Rectal smooth muscle tissue (tissue), 1 donor: ENCODE results near the gene PLP1.
"Not testable (repeated sequence)": the region's sequence is repeated elsewhere in the genome, so short reads cannot be mapped to it uniquely, and the experiment has no call there.

Experiments used
- H3K27ac ChIP-seq: one replicate; pipeline ENCODE4 v1.7.0; 2013; ENCODE audit warnings: low read depth, low read length, inconsistent platforms
- H3K27me3 ChIP-seq: one replicate; pipeline ENCODE4 v1.7.0; 2013; ENCODE audit warnings: low read length; ENCODE audit not compliant: control insufficient read depth, insufficient read depth
- H3K36me3 ChIP-seq: one replicate; pipeline ENCODE4 v1.7.0; 2013; ENCODE audit warnings: low read length; ENCODE audit not compliant: control insufficient read depth, insufficient read depth
- H3K4me1 ChIP-seq: one replicate; pipeline ENCODE4 v1.7.0; 2013; ENCODE audit warnings: low read length; ENCODE audit not compliant: control insufficient read depth, insufficient read depth
- H3K4me3 ChIP-seq: one replicate; pipeline ENCODE4 v1.7.0; 2013; ENCODE audit warnings: low read length
- H3K9ac ChIP-seq: one replicate; pipeline ENCODE4 v1.7.0; 2013; ENCODE audit warnings: low read length

The PLP1 gene

DNA sequence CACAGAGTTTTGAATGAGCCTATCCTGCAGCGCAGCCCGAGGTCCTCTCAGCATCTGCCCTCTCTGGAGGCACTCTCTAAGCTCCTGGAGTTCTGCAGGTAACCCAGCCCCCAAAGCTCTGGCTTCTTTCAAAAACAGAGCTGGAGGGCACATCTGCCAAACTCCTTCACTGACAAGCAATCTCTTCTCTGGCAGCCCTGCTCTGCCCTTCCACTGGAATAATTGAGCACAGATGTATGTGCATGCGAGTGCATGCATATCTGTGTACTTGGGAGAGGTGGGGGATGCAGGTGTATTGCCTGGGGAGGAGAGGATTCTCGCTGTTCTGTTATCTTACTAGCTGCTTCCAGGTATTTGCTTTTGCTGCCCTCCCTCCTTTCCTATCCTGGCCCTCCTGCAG, 22.2 kb upstream of the PLP1 start:
- Histone ChIP-seq H3K4me1 (no peaks in the 10 kb centered on the region), H3K36me3 (no peaks in the 10 kb centered on the region), H3K9ac (no peak overlapping the region), H3K4me3 (no peak overlapping the region), H3K27ac (no peak overlapping the region), H3K27me3 (no peaks in the 10 kb centered on the region)

GRCh38 chrX:103756736-103757135, 19.9 kb upstream of the PLP1 start:
- no peaks in the 10 kb centered on the region for H3K4me1 ChIP-seq
- no peak overlapping the region for H3K9ac ChIP-seq
- no peaks in the 10 kb centered on the region for H3K36me3 ChIP-seq
- no peaks in the 10 kb centered on the region for H3K27me3 ChIP-seq
- no peak overlapping the region for H3K4me3 ChIP-seq
- H3K27ac ChIP-seq, result no peak overlapping the region

GRCh38 chrX:103758555-103758954, 18.1 kb upstream of the PLP1 start:
- Histone ChIP-seq H3K9ac (no peak overlapping the region), H3K27ac (no peak overlapping the region), H3K27me3 (no peaks in the 10 kb centered on the region), H3K4me3 (no peak overlapping the region), H3K36me3 (no peaks in the 10 kb centered on the region), H3K4me1 (no peaks in the 10 kb centered on the region)

DNA sequence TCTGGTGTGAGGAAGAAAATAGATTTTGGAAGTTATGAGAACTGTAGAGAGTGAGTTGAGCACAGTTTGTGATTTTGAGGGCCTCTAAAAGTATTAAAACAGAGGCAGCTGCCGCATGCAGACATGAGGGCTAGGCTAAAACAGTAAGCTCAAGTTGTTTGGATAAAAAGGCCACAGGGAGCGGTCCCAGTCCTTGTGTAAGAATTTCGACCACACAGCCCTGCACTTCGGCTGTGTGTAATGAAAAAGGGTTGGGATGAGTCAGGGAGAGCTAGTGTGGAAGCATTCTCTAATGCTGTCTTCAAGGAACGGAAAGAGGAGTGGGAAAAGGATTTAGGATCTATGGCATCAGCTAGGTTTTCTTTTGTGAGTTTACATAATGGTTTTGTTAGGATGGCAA, 13.1 kb upstream of the PLP1 start:
- H3K9ac ChIP-seq, H3K4me3 ChIP-seq, H3K27ac ChIP-seq, H3K4me1 ChIP-seq, H3K27me3 ChIP-seq, H3K36me3 ChIP-seq: not testable (repeated sequence)

DNA sequence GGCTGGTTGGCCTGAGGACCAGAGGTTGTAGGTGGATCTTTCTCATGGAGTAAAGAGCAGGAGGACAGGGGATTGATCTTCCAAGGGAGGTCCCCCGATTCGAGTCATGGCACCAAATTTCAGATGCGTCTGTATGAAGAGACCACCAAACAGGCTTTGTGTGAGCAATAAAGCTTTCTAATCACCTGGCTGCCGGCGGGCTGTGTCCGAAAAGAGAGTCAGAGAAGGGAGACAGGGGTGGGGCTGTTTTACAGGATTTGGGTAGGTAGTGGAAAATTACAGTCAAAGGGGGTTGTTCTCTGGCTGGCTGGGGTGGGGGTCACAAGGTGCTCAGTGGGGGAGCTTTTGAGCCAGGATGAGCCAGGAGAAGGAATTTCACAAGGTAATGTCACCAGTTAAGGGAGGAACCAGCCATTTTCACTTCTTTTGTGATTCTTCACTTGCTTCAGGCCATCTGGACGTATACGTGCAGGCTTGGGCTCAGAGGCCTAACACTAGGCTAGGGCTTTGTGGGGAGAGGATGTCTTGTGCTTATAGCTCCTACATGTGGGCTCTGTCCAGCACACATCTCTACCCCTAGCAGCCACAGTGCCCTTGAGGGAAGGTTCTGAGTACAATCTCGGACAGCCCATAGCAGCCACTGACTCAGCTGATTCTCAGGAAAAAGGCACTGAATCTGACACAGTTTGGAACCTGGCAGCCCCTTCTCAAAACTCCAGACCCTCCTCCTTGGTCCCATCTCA, 9.7 kb upstream of the PLP1 start:
- not testable (repeated sequence) for H3K4me3 ChIP-seq, H3K27me3 ChIP-seq, H3K36me3 ChIP-seq, H3K9ac ChIP-seq, H3K4me1 ChIP-seq, H3K27ac ChIP-seq

DNA sequence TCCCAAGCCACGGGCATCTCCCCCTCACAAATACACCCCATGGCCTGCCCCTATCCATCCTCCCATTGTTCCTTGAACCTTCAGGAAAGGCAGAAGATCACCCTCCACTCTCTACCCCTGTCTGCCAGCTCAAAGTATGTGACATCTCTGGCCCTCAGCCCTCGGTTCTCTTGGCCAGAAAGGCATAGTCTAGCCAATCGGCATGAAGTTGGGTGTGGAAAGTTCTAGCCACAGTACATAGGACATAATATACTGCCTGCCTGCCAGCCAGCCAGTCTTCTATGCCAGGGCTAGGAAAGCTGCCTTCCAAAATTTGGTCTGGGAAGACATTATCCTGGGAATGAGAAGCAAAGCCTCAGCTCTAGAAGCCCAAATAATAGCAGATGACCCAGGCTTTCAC, 3.2 kb upstream of the PLP1 start:
- Histone ChIP-seq H3K4me3 (no peak overlapping the region), H3K27ac (no peak overlapping the region), H3K27me3 (no peaks in the 10 kb centered on the region), H3K36me3 (no peaks in the 10 kb centered on the region), H3K4me1 (no peaks in the 10 kb centered on the region), H3K9ac (no peak overlapping the region)

DNA sequence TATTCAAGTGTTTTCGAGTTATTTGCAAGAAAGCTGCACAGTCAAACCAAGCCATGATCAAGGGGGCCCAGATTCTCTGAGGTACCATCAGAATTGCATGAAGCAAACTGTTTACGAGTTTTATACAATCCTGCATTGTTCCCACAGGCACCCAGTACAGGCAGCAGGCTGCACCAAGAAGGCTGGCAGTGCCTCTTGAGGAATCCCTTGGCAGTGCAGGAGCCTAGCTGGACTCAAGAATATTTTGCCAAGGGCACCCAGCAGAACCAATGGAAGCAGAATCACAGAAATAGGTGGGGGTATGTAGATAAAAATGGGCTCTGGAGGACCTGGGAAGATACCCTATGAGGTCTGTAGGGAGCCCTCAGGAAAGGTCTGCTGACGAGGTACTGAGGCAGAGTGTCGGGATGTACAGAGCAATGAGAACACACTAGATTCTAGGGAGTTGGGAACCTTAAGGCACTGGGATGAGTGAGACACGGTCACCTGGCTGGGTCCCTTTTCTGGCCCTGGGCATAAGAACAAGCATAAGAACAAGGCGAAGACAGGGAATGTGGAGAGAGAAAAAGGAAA, 2.5 kb upstream of the PLP1 start:
- no peak overlapping the region for H3K27ac ChIP-seq
- no peak overlapping the region for H3K9ac ChIP-seq
- H3K36me3 ChIP-seq, result no peaks in the 10 kb centered on the region
- no peak overlapping the region for H3K4me3 ChIP-seq
- H3K27me3 ChIP-seq, result no peaks in the 10 kb centered on the region
- H3K4me1 ChIP-seq, result no peaks in the 10 kb centered on the region

- no peaks in the 10 kb centered on the region for H3K27me3 ChIP-seq
- H3K9ac ChIP-seq, result no peak overlapping the region
- H3K27ac ChIP-seq, result no peak overlapping the region
- H3K36me3 ChIP-seq, result no peaks in the 10 kb centered on the region
- H3K4me1 ChIP-seq, result no peaks in the 10 kb centered on the region
- H3K4me3 ChIP-seq, result no peak overlapping the region
Observed at GRCh38 chrX:103779141-103779789, 2.6 kb downstream of the PLP1 start.

DNA sequence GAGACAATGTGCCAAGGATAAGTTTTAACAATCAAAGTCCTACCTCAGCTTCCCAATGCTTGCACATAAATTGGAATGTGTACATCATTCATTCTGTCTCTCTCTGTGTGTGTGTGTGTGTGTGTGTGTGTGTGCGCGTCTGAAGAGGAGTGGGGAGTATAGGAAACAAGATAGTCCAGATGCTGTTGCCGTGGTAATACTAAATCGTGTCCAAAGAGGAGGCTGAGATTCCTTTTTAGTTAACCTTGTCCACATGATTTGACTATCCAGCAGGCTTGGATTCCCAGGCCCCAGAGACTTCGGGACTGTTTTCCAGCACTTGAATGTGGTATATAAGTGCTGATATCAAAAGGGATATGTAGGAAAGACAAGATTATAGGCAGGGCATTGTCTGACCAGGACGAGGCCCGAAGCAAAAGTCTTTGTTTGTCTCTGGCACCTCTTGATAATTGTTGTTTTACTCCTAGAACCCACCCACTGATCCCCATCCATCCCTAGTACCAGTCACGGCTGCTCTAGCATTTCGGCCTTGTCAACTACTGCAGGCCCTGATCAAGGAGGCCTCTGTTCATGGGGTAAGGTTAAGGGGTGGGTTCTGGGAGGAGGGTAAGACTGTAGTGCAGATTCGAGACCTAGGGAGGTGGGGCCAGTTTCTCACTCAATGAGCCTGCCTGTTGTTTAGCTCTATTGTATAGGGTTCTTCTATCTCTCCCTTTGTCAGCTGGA, 3.9 kb downstream of the PLP1 start:
- Histone ChIP-seq H3K27ac (no peak overlapping the region), H3K4me3 (no peak overlapping the region), H3K27me3 (no peaks in the 10 kb centered on the region), H3K4me1 (no peaks in the 10 kb centered on the region), H3K9ac (no peak overlapping the region), H3K36me3 (no peaks in the 10 kb centered on the region)

GRCh38 chrX:103781062-103781402, 4.4 kb downstream of the PLP1 start:
- Histone ChIP-seq H3K36me3 (no peaks in the 10 kb centered on the region), H3K27me3 (no peaks in the 10 kb centered on the region), H3K4me1 (no peaks in the 10 kb centered on the region), H3K9ac (no peak overlapping the region), H3K27ac (no peak overlapping the region), H3K4me3 (no peak overlapping the region)

- no peak overlapping the region for H3K27ac ChIP-seq
- H3K27me3 ChIP-seq, result no peaks in the 10 kb centered on the region
- no peaks in the 10 kb centered on the region for H3K36me3 ChIP-seq
- H3K4me1 ChIP-seq, result no peaks in the 10 kb centered on the region
- H3K9ac ChIP-seq, result no peak overlapping the region
- no peak overlapping the region for H3K4me3 ChIP-seq
Observed at GRCh38 chrX:103781706-103782105, 5.1 kb downstream of the PLP1 start.

- H3K4me3 ChIP-seq, result no peak overlapping the region
- H3K36me3 ChIP-seq, result no peaks in the 10 kb centered on the region
- no peak overlapping the region for H3K27ac ChIP-seq
- H3K9ac ChIP-seq, result no peak overlapping the region
- H3K4me1 ChIP-seq, result no peaks in the 10 kb centered on the region
- no peaks in the 10 kb centered on the region for H3K27me3 ChIP-seq
Observed at GRCh38 chrX:103782640-103783039, 6.0 kb downstream of the PLP1 start.
